Stimulated activated CD4-positive, alpha-beta T cell treated with anti-CD3 and anti-CD28 coated beads, Interleukin-12 subunit alpha, Interleukin-12 subunit beta, amount 100 ng/mL, for 24 hours (primary cell): ENCODE measurements around the gene LARGE1.

Experiments used
- DNase-seq, 2 experiments: peaks; one replicate each; pipeline ENCODE4 v3.0.0-alpha.2; 2020; ENCODE audit warnings: low read depth in 2 of 2

The LARGE1 gene

DNA sequence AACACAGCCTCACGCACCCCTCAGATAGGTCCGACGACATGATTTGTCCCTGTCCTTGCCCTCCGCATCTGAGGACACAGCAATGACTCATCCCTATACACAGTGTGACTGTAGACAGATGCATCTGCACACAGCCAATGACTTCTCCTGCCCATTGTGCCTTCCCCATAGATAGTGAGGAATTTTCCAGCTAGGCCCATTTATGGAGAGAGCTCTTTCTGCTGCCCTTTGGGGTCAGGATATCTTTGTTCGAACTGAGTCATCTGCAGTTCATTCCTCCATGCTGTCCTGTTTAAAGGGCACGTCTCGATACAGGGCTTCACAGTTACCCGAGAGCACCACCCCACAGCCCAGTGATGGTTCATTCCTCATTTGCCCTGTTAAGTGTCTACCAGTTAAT is 96.7 kb downstream of the LARGE1 start:
- DNase-seq, result no peak

DNA sequence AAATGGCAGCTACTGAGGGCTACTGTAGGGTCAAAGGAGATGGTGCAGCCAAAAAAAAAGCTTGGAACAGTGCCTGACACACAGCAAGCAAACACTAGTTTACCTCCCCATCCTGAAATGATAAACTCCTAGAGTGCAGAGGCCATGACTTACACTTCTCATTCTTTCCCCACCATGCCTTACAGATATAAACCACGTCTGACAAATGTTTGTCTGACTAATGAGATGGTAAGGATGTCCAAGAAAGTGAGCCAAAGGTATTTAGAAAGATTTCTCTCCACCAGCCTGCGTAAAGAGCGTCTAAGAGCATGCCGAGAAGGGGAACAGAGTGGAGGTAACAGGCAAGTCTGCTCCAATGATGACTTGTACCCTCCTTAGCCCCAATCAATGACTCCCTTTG is 99.0 kb downstream of the LARGE1 start:
- no peak for DNase-seq

DNA sequence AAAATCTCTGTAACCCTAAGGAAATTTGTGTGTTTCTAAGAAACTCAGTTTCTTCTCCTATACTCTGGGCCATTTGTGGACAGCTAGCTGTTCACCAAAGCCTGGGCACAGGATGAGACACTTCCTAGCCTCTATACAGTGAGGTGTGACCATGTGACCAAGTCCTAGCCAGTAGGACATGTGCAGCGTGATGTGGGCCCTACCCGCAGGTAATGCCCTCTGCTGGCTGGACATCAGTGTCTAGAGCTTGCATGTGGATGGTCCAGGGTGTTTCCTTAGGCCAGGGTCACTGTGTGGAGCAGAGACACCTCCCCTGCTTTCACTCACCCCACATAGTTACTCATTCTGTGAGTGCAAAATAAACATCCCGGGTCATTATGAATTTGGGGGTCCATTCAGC is 100.5 kb downstream of the LARGE1 start:
- DNase-seq, result no peak

DNA sequence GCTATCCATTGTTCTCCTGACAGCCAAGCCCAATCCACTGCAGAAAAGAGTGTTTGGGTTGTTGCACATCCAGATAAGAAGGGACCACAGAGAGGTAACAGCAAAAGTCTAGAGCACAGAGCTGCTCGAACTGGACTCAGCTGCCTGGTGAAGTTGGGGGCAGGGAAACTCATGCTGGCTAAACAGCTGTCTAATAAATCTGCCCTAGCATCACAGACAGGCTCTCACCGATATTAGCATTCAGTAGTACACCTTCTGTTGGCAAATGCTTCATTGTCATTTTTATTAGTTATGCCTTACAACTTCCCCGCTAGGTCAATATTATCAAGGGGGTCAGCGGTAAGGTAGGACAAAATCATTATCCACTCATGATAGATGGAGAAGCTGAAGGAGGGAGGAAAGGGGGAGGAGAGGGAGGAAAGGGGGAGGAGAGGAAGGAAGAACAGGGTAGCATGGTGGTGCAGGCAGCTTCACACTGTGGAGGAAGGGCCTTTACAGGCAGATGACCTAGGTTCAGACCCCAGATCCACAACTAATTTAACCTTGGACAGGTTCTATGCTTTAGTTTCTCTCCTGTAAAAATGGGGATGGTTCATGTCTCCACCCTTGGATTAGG is 102.7 kb downstream of the LARGE1 start:
- no peak for DNase-seq

DNA sequence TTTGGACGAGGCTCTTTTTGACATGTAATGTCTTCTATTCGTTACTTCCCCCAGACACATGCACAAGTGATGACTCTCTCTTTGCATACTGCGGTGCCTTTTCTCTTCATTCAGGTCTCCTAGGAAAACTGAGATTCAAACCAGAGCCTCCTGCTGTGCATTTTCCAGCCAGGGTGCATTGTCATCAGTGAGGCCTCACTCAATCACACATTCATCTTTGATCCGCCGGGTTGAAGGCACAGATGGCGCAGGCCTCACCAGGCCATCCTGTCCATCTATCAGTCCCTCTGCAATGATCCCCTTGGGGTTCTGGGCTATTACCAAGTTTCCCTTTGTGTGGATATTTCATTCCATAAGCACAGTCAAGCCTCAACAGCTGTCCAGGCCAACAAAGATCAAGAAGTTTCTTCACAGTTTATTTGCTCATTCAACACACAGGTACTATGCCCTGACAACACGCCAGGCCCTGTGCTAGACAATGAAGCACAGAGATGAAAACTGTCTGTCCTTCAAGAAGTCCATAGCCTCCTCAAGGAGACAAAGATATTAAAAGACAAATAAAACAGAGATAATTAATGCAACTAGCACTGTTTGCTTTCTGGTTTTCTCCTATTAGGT is 107.8 kb downstream of the LARGE1 start:
- DNase-seq, result no peak

DNA sequence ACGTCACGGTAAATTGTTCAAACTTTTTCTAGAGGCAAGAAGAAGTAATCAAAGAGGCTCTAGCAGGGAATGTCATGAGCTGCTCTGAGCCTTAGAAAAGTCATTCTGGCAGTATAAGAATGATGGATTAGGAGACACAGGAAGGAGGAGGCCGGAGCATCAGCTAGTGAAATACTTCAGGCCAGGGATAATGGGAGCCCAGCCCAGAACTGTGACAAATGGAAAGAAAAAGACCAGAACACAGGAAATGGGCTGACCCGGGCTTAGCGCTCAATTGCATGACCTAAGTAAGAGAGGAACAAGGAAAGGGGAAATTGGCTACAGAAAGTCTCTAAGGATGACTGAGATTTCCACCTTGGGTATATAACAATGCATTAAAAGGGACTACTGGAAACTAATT is 108.6 kb downstream of the LARGE1 start:
- DNase-seq, result no peak

DNA sequence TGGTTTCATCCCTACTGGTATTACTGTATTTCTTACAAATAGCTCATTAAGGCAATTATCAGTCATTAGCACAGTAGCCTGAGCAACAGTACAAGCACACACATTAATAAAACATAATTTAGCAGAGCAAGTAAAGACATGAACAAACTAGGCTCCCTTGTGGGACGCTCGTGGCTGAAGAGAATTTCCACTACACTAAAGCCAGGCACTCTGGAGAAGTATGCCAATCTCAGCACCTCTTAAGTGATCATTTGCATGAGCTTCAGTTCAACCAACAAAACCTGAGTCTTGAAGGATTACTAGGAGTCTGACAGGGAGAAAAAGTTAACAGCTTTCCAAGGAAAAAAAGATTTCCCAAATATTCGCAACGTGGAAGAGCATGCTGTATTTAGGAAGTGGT is 109.1 kb downstream of the LARGE1 start:
- DNase-seq, result no peak

DNA sequence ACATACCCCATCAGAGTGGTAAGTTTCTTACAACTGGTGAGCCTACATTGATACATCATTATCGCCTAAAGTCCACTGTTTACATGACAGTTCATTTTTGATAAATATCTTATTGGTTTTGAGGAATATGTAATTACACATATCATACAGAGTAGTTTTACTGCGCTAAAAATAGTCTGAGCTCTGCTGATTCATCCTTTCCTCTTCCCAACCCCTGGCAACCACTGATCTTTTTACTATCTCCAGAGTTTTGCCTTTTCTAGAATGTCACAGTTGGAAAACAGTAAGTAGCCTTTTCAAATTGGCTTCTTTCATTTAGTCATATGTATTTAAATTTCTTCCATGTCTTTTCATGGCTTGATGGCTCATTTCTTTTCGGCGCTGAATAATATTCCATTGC is 112.8 kb downstream of the LARGE1 start:
- no peak for DNase-seq

DNA sequence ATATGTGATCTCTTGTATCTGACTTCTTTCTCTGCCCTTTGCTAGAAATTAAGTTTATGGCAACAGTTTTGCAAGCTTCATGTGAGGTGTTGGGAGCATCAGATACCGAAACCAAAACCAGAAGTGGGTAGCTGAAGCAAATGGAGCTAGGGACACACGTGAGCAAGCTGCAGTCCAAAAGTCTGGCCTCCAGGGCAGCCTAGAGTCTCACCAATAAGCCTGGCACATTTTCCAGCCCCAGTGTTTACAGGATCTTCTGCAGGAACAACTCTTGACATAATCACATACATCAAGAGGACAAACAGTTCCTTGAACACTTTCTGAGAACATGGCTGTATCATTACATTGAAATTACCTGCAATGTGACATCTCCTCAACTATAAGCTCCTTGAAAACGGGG is 114.1 kb downstream of the LARGE1 start:
- DNase-seq, result no peak

DNA sequence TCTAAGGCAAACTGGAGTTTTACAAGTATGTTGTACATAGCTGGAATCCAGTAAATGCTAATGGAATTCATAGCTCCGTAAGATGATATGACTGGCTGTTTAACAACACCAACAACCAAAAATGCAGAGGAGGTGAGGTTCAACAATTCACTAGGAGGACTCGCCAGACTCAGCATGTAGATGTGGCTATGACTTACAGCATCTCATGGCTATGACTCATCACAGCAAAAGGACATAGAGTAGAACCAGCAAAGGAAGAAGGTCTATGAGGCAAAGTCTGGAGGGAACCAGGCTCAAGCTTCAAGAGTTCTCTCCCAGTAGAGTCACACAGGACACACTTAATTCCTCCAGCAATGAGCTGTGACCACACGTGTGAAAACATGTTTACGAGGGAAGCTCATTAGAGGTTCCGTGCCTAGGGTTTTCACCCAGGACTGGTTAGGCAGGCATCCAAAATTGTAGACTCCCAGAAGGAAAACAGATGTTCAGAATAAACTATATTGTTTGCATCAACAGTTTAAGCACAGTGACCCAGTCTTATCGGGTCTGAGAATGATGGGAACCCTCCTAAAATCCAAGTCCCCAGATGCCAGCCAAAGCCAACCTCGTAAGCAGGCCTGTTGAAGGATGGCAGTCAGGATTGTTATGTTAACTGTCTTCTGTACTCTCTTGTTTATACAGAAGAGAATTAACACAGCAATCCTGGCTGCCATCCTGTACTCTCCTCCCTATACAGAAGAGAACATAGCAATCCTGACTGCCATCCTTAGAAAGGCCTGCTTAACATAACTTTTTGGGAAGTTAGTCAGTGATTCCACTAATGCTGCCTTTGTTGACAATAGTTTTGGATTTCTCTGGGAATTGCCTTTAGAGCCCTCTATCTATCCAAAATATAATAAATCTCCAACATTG is 116.6 kb downstream of the LARGE1 start:
- DNase-seq, result no peak

DNA sequence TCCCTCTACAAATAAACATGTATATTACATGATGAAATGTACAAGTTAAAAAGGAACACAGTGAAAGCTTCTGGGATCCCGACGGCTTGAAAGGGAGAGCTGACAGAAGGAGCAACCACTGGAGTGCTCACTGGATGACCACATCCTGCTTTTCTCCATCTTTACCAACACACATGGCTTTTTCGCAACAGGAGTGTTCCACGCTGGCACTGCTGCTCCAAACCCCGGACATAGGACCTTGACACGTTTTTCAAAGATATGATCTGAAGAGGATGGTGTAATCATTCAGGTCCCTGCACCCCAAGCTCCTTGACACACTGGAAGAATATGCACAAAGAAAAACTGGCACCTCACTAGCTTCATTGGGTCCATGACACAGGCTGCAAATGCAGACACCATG is 121.9 kb downstream of the LARGE1 start:
- DNase-seq, result no peak

DNA sequence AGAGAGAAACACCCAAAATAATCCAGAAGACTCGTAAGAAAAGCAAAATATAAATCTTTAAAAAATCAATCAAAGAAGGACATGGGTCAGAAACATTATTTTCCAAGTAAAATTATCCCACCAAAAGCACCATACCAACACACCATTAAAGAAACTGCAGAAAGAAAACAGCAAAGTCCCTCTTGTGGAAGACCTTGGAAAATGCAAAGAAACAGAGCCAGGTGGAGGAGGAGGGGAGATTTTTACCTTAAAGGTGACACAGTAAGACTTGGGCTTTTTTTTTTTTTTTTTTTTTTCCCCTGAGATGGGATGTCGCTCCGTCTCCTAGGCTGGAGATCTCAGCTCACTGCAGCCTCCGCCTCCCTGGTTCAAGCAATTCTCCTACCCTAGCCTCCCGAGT is 123.8 kb downstream of the LARGE1 start:
- DNase-seq, result no peak

DNA sequence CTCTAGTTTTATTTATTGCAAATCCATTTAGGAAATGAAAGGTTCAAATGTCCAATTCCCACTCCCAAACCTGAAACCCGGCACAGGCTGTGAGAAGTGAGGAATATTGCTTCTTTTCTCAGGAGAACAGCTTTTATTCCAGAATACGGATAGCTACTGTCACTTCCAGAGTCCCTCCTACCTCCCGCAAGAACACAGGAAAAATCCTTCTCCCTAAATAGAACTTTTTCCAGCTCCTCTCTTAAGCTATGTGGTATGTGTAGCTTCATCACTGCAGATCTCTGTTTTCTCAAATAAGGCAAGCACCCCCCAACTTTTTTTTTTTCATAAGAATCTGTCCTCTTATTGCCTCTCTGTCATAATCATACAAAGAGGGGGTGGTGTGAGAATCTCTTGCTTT is 126.8 kb downstream of the LARGE1 start:
- DNase-seq, result no peak

DNA sequence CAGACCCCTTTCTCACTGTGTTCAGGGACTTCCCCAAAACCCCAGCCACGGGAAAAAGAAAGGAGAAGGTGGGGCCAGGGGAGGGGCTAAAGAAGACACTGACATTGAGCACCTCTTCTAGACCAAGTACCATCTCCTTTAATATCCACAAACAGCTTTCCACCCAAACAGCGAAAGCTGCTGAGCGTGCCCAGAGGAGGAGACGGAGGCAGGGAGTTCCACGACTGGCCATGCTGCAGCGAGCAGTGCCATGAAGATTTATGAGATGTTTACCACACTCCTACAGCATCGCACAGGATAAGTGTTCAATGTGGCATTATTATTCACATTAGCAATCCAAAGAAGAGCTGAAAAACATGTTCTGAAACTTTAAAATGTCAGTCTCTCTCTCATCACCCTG is 127.4 kb downstream of the LARGE1 start:
- DNase-seq, result no peak

DNA sequence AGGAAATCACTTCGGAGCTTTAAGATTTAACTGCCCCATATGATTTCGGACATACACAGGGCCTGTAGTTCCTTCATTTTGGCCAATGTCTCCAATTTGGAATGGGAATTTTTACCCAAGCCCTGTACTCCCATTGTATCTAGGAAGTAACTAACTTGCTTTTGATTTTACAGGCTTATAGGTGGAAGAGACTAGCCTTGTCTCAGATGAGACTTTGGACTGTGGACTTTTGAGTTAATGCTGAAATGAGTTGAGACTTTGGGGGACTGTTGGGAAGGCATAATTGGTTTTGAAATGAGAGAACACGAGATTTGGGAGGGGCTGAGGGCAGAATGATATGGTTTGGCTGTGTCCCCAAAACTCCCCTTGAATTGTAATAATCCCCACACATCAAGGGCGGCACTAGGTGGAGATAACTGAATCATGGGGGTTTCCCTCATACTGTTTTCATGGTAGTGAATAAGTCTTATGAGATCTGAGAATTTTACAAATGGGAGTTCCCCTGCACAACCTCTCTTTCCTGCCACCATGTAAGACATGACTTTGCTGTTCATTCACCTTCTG is 130.5 kb downstream of the LARGE1 start:
- DNase-seq, result no peak

DNA sequence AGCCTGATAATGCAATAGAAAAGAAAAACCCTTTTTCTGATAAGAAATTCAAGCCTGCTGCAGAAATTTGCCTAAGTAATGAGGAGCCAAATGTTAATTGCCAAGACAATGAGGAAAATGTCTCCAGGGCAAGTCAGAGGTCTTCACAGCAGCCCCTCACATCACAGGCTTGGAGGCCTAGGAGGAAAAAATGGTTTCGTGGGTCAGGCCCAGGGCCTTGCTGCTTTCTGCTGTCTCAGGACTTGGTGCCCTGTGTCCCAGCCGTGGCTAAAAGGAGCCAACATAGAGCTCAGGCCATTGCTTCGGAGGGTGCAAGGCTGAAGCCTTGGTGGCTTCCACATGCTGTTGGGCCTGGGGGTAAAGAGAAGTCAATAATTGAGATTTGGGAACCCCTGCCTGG is 131.3 kb downstream of the LARGE1 start:
- DNase-seq, result no peak

DNA sequence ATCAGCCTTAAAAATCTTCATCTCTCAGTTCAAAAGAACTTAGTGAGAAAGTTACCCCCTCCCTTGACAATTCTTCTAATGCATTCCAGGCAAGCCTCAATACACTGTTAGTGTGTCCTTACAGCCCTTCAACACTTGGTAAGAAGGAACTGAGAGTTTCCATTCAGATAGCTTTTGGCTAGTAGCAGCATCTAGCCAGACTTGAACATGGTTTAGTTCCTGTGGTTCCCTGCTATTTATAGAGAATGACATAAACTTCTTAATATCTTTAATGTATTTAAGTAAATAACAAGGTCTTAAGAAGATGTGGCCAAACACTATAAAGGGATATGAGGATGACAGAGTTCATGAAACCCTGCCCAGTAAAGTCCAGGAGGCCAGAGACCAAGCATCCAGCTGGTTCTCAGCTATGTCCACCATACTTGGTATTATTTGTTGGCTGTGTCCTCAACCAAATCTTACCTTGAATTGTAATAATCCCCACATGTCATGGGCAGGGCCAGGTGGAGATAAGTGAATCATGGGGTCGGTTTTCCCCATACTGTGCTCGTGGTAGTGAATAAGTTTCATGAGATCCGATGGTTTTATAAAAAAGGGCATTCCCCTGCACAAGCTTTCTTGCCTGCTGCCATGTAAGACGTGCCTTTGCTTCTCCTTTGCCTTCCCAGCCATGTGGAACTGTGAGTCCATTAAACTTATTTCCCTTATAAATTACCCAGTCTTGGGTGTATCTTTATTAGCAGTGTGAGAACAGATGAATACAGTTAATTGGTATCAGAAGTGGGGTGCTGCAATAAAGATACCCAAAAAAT is 132.4 kb downstream of the LARGE1 start:
- DNase-seq, result no peak

DNA sequence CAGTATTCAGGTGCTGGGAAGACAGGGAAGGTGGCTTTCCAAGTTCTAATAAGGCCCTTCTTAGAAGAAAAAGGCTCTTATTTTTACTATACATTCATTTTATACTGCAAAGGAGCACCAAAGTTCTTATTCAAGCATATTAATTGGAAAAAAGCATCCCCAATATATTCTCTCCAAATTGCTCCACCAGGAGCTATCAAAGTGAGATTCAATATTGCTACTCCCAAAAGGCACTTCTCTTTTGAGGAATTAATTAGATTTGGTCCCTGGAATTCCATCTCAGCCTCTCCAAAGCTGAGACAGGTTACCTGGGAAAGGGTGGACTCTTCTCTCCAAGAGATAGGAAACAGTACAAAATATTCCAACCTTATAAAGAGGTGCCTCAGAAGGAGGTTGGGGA is 134.1 kb downstream of the LARGE1 start:
- no peak for DNase-seq

DNA sequence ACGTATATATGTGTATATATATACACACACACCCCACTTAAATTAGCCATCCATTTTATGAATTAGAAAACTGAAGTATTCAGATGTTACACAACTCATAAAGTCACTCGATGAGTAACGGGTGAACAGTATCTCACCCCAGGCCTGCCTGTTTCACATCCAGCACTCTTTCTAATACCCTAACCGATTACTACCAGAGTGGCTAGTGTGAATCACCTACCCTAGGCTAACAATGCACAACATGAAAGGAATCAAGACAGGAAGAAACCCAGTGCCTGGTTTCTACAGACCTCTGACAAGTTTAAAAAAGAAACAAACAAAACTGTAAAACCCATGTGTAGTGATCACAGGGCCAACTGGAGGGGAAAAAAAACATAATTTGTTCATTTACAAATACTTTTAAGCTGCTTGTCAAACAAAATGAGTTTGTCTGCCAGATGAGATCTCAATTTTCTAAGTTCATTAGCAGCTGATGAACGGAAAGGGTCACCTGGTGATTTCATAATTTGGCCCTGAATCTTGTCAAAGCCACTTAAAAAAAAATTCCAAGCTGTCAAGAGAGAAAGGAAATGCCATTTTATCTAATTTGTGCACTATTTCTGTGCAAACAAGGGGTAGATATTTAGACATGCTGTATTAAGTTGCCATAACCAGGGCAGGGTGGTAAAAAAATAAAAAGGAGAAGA is 134.8 kb downstream of the LARGE1 start:
- DNase-seq, result no peak

DNA sequence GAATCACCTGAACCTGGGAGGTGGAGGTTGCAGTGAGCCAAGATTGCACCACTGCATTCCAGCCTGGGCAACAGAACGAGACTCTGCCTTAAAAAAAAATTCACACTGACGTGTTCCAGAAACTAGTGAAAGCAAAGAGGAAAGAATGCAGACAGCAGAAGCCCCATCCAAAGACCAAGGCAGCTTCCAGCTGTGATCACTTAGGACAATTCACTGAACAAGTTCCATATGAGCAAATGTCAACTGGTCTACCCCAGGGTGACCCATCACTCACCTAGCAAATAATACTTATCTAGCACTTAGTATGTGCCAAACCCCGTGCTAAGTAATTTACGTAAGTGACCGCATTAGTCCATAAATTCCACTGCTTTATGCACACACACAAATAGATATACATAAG is 138.9 kb downstream of the LARGE1 start:
- no peak for DNase-seq

DNA sequence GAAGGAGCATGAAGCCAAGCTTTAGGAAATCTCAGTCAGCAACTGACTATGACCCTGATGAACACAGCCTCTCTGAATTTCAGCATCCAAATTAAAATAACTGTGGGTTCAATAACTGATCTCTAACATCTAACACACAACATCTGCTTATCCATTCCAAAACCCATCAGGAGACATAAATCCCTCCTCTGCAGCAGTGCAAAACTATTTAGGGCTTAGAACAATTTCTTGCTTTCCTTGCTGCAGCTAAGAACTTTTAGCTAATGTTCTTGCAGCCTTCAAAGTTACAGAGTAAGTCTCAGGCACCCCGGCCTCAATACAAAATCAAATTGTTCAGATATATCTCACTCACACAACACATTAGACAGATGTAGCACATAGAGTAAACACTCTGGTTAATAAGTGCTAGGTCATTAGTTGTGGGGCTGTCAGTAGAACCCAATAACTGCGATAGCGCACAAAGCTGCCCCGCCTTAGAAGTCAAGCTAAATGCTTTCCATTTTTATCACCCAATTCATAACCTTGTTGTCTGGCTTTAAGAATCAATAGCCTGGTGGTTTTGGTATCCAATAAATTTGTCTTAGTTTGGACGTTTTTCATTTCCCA is 139.6 kb downstream of the LARGE1 start:
- no peak for DNase-seq
